Measurements from ENCODE around the gene NPR2. TPM values are rescaled to one million over a fixed set of nuclear protein-coding genes. Genes with fewer than 3 reads are reported as not detected.

The NPR2 gene
- total RNA-seq, 1 experiment from 2014 or later, result 18.8 TPM

DNA sequence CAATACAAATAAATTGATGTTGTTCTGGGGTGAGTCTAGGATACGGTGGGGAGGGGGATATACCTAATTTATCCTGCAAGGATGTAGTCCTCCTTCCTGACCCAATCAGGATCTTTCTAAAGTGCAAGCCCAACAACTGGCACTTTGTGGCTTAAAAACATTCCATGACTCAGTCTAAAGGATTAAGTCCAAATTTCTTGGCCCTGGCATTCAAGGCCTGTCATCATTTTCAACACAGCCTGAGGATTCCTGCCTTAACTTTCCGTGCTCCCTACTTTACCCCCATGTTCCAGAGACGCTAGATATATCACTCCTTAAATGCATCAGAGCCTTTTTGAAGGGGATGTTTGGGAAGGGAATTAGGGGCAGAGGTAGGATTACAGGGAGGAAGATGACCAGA lies 36.1 kb downstream of the NPR2 start:
- H3K9me2 ChIP-seq (ENCODE audit: insufficient read depth), result no peaks in the 10 kb centered on the region
- peaks cover 3 to 20% of the 10 kb centered on the region in 2 experiments; a peak in 3 of 4 replicates for H3K4me1 ChIP-seq (ENCODE audit: control insufficient read depth in 1 of 2, insufficient read depth in 2 of 2, low read length in 2 of 2)
- no peaks in the 10 kb centered on the region for H3K36me3 ChIP-seq (ENCODE audit: control insufficient read depth in 1 of 2, insufficient read depth in 2 of 2, low read length in 2 of 2)
- H3K9ac ChIP-seq (ENCODE audit: low read length), result no peak overlapping the region
- H4K20me1 ChIP-seq (ENCODE audit: insufficient read depth), result no peaks in the 10 kb centered on the region
- no peak overlapping the region for H3K27ac ChIP-seq (ENCODE audit: low read depth, low read length)
- TF ChIP-seq RAD21 (IDR thresholded peaks at IDR 0.05; ENCODE audit: low read depth), result no peak
- TF ChIP-seq POLR2A (IDR thresholded peaks at IDR 0.05; ENCODE audit: borderline replicate concordance, extremely low read depth, insufficient read depth, insufficient read length), result no peak
- TF ChIP-seq SP1 (IDR thresholded peaks at IDR 0.05; ENCODE audit: low read depth), result no peak
- TF ChIP-seq YY1 (IDR thresholded peaks at IDR 0.05; ENCODE audit: extremely low read depth, insufficient replicate concordance, low read depth, low read length), result no peak
- no peak for TF ChIP-seq EZH2phosphoT487 (IDR thresholded peaks at IDR 0.05; ENCODE audit: borderline replicate concordance)
- TF ChIP-seq CEBPB (IDR thresholded peaks at IDR 0.05; ENCODE audit: low read depth), result no peak
- no peak for TF ChIP-seq POLR2AphosphoS5 (IDR thresholded peaks at IDR 0.05; ENCODE audit: low read depth, low read length)
- no peak for TF ChIP-seq ZNF274 (IDR thresholded peaks at IDR 0.05; ENCODE audit: low read depth, low read length)
- no peak for TF ChIP-seq CBX3 (IDR thresholded peaks at IDR 0.05; ENCODE audit: low read depth)
- TF ChIP-seq, protein P1, sequence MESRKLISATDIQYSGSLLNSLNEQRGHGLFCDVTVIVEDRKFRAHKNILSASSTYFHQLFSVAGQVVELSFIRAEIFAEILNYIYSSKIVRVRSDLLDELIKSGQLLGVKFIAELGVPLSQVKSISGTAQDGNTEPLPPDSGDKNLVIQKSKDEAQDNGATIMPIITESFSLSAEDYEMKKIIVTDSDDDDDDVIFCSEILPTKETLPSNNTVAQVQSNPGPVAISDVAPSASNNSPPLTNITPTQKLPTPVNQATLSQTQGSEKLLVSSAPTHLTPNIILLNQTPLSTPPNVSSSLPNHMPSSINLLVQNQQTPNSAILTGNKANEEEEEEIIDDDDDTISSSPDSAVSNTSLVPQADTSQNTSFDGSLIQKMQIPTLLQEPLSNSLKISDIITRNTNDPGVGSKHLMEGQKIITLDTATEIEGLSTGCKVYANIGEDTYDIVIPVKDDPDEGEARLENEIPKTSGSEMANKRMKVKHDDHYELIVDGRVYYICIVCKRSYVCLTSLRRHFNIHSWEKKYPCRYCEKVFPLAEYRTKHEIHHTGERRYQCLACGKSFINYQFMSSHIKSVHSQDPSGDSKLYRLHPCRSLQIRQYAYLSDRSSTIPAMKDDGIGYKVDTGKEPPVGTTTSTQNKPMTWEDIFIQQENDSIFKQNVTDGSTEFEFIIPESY (IDR thresholded peaks at IDR 0.05; ENCODE audit: extremely low read depth, insufficient replicate concordance, low read length), result no peak
- TF ChIP-seq, protein P2, sequence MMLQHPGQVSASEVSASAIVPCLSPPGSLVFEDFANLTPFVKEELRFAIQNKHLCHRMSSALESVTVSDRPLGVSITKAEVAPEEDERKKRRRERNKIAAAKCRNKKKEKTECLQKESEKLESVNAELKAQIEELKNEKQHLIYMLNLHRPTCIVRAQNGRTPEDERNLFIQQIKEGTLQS (IDR thresholded peaks at IDR 0.05), result no peak
- TF ChIP-seq, protein P3, sequence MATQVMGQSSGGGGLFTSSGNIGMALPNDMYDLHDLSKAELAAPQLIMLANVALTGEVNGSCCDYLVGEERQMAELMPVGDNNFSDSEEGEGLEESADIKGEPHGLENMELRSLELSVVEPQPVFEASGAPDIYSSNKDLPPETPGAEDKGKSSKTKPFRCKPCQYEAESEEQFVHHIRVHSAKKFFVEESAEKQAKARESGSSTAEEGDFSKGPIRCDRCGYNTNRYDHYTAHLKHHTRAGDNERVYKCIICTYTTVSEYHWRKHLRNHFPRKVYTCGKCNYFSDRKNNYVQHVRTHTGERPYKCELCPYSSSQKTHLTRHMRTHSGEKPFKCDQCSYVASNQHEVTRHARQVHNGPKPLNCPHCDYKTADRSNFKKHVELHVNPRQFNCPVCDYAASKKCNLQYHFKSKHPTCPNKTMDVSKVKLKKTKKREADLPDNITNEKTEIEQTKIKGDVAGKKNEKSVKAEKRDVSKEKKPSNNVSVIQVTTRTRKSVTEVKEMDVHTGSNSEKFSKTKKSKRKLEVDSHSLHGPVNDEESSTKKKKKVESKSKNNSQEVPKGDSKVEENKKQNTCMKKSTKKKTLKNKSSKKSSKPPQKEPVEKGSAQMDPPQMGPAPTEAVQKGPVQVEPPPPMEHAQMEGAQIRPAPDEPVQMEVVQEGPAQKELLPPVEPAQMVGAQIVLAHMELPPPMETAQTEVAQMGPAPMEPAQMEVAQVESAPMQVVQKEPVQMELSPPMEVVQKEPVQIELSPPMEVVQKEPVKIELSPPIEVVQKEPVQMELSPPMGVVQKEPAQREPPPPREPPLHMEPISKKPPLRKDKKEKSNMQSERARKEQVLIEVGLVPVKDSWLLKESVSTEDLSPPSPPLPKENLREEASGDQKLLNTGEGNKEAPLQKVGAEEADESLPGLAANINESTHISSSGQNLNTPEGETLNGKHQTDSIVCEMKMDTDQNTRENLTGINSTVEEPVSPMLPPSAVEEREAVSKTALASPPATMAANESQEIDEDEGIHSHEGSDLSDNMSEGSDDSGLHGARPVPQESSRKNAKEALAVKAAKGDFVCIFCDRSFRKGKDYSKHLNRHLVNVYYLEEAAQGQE (IDR thresholded peaks at IDR 0.05; ENCODE audit: low read depth), result no peak
- TF ChIP-seq, protein P4, sequence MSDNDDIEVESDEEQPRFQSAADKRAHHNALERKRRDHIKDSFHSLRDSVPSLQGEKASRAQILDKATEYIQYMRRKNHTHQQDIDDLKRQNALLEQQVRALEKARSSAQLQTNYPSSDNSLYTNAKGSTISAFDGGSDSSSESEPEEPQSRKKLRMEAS (IDR thresholded peaks at IDR 0.05), result no peak
- no peak for TF ChIP-seq FOSL1 (IDR thresholded peaks at IDR 0.05; ENCODE audit: low read depth)
- no peak for TF ChIP-seq ZFX (IDR thresholded peaks at IDR 0.05)
- no peak for TF ChIP-seq JUND (IDR thresholded peaks at IDR 0.05)
- TF ChIP-seq EGR1 (IDR thresholded peaks at IDR 0.05; ENCODE audit: low read depth), result no peak
- TF ChIP-seq EZH2 (IDR thresholded peaks at IDR 0.05), result no peak
- TF ChIP-seq SIN3A (IDR thresholded peaks at IDR 0.05; ENCODE audit: low read depth), result no peak
- TF ChIP-seq ELF1 (IDR thresholded peaks at IDR 0.05; ENCODE audit: borderline replicate concordance, low read depth), result no peak
- DNase-seq (ENCODE audit: low read depth, low spot score) (no peak), ATAC-seq (no peak)
- no TSS peak for BruUV-seq (replicated peaks)
- H3K27me3 ChIP-seq (ENCODE audit: insufficient read depth, low read length), result no peaks in the 10 kb centered on the region
- RAD21 ChIA-PET (ENCODE audit: low non-redundant PET in 1 of 2, low total read pairs in 2 of 2, uncharacterized antibody in 2 of 2, unreplicated experiment in 2 of 2), result no interaction called here
- CTCF ChIA-PET, result no interaction called here
- H3K4me3 ChIP-seq (replicated peaks in 1 of 2; ENCODE audit: low read depth in 1 of 2, low read length in 2 of 2), result no peak overlapping the region
- POLR2A ChIA-PET, result no interaction called here
- H3K9me3 ChIP-seq (ENCODE audit: control insufficient read depth in 1 of 2, insufficient read depth in 1 of 2, low read depth in 1 of 2, low read length in 2 of 2), result no peaks in the 10 kb centered on the region
- H3K79me2 ChIP-seq (ENCODE audit: insufficient read depth, low read length), result no peaks in the 10 kb centered on the region
- H3K4me2 ChIP-seq (ENCODE audit: low read length), result no peak overlapping the region
- H2AFZ ChIP-seq (ENCODE audit: low read depth, low read length, poor library complexity, severe bottlenecking), result no peak overlapping the region
- intact Hi-C loops (cut with micrococcal nuclease), result no loop called here
